GM12878 (cell line): Measurements from ENCODE around the gene GLB1L. TPM values are rescaled to one million over a fixed set of nuclear protein-coding genes. Genes with fewer than 3 reads are reported as not detected.
A peak's percentile ranks its signal among the peaks of the same experiment; 100 is the strongest.

Experiments used
- BACH1 ChIP-seq: fragments of 450-650 bp; IDR thresholded peaks from 2 replicates; pipeline ENCODE4 v1.6.1; 2017; ENCODE audit warnings: mild to moderate bottlenecking, borderline replicate concordance
- E4F1 ChIP-seq: fragments of 450-650 bp; IDR thresholded peaks from 2 replicates; pipeline ENCODE4 v1.6.1; 2018; ENCODE audit warnings: borderline replicate concordance, mild to moderate bottlenecking; ENCODE audit not compliant: partially characterized antibody
- HSF1 ChIP-seq: fragments of 150-350 bp; IDR thresholded peaks from 2 replicates; pipeline ENCODE4 v1.6.1; 2014; ENCODE audit warnings: mild to moderate bottlenecking, low read depth, low read length
- MEF2B ChIP-seq: fragments of 450-650 bp; IDR thresholded peaks from 2 replicates; pipeline ENCODE4 v1.6.1; 2018; ENCODE audit warnings: mild to moderate bottlenecking, moderate library complexity; ENCODE audit not compliant: partially characterized antibody, poor library complexity, severe bottlenecking
- PAX8 ChIP-seq: fragments of 450-650 bp; IDR thresholded peaks from 2 replicates; pipeline ENCODE4 v1.6.1; 2017; ENCODE audit warnings: mild to moderate bottlenecking, moderate library complexity
- RAD51 ChIP-seq: fragments of 450-650 bp; IDR thresholded peaks from 2 replicates; pipeline ENCODE4 v1.6.1; 2016; ENCODE audit warnings: moderate library complexity, mild to moderate bottlenecking, inconsistent platforms
- SIX5 ChIP-seq: IDR thresholded peaks from 2 replicates; pipeline ENCODE4 v1.6.1; 2011; ENCODE audit warnings: mild to moderate bottlenecking, low read depth, low read length, moderate library complexity; ENCODE audit not compliant: severe bottlenecking
- SPI1 ChIP-seq: IDR thresholded peaks from 2 replicates; pipeline ENCODE4 v1.6.1; 2011; ENCODE audit warnings: low read depth, mild to moderate bottlenecking, low read length, moderate library complexity, borderline replicate concordance; ENCODE audit not compliant: insufficient read depth
- STAT1 ChIP-seq: fragments of 450-650 bp; conservative IDR thresholded peaks from 2 replicates; pipeline ENCODE4 v1.6.1; 2014; ENCODE audit warnings: antibody characterized with exemption, mild to moderate bottlenecking
- YBX1 ChIP-seq: fragments of 450-650 bp; IDR thresholded peaks from 2 replicates; pipeline ENCODE4 v1.6.1; 2016; ENCODE audit warnings: antibody characterized with exemption
- ZNF592 ChIP-seq: fragments of 450-650 bp; IDR thresholded peaks from 2 replicates; pipeline ENCODE4 v1.6.1; 2017; ENCODE audit warnings: mild to moderate bottlenecking, moderate library complexity
- polyA plus RNA-seq, 11 experiments: library from polyadenylated mRNA; depleted of rRNA in 4 of 11; unstranded in 6 of 11; stranded (reverse) in 5 of 11; fragments of >200 nt; fragmentation: Nextera tagmentation in 4 of 11; fragmentation: Illumina TruSeq in 1 of 11; extraction: Ambion mirVana in 4 of 11; extraction: Trizol in 1 of 11; gene quantifications; 1 replicate in 1 of 11; 2 replicates in 10 of 11; pipeline versions ENCODE4 v1.2.1 to v1.2.3, GENCODE V29; 2011 to 2016; ENCODE audit warnings: inconsistent platforms in 2 of 11, missing spikeins in 2 of 11, low read depth in 1 of 11
- total RNA-seq, 4 experiments: library from RNA; depleted of rRNA in 3 of 4; stranded (reverse); fragments of >200 nt in 3 of 4; fragmentation: Illumina TruSeq in 1 of 4; extraction: Trizol in 1 of 4; gene quantifications; 2 replicates each; pipeline versions ENCODE4 v1.2.1 to v1.2.3, GENCODE V29; 2013 to 2021

GLB1L gene
- total and polyA plus RNA-seq, 10 of the 15 experiments (the other 5 are each of a cell fraction or from before 2014, with no cell fraction given): 0.29 to 4.6 (median 2.7) TPM

- TF ChIP-seq HSF1 (no peak), E4F1 (no peak), BACH1 (no peak; the same call in 1 of the 2 replicates), SPI1 (peak; percentile 91), ZNF592 (no peak), YBX1 (no peak), SIX5 (no peak), RAD51 (no peak), PAX8 (no peak), STAT1 (no peak), MEF2B (peak; percentile 35)
Observed at GRCh38 chr2:219252900-219253752, 7.9 kb upstream of the GLB1L start, which contains the start of gene TUBA4B (continued).
